NB4 (cell line): ENCODE results near the gene EFCC1.

Source experiments
- DNase-seq: peaks from one replicate; pipeline ENCODE4 v3.0.0; 2010; ENCODE audit warnings: low read depth
- H3K4me3 ChIP-seq: one replicate; pipeline ENCODE4 v1.5.1; 2011; ENCODE audit warnings: mild to moderate bottlenecking, low read depth, low read length, moderate library complexity
- MYC ChIP-seq: IDR thresholded peaks from 2 replicates; pipeline ENCODE4 v1.6.1; 2011; ENCODE audit warnings: low read depth, low read length
- POLR2A ChIP-seq: IDR thresholded peaks from 2 replicates; pipeline ENCODE4 v1.6.1; 2011; ENCODE audit warnings: mild to moderate bottlenecking; ENCODE audit not compliant: insufficient read length; ENCODE audit errors: extremely low read depth
- TF ChIP-seq, protein P1 (sequence below): IDR thresholded peaks from one replicate; pipeline ENCODE4 v1.5.1; 2012; ENCODE audit warnings: low read depth, low read length
- TF ChIP-seq, protein P2 (sequence below): IDR thresholded peaks from 2 replicates; pipeline ENCODE4 v1.6.1; 2011; ENCODE audit warnings: low read depth, low read length

EFCC1 gene

GRCh38 chr3:129059311-129059958 is 58.3 kb downstream of the EFCC1 start:
- TF ChIP-seq MYC (no peak), POLR2A (no peak)
- TF ChIP-seq, protein P1, sequence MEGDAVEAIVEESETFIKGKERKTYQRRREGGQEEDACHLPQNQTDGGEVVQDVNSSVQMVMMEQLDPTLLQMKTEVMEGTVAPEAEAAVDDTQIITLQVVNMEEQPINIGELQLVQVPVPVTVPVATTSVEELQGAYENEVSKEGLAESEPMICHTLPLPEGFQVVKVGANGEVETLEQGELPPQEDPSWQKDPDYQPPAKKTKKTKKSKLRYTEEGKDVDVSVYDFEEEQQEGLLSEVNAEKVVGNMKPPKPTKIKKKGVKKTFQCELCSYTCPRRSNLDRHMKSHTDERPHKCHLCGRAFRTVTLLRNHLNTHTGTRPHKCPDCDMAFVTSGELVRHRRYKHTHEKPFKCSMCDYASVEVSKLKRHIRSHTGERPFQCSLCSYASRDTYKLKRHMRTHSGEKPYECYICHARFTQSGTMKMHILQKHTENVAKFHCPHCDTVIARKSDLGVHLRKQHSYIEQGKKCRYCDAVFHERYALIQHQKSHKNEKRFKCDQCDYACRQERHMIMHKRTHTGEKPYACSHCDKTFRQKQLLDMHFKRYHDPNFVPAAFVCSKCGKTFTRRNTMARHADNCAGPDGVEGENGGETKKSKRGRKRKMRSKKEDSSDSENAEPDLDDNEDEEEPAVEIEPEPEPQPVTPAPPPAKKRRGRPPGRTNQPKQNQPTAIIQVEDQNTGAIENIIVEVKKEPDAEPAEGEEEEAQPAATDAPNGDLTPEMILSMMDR, result no peak
- TF ChIP-seq, protein P2, sequence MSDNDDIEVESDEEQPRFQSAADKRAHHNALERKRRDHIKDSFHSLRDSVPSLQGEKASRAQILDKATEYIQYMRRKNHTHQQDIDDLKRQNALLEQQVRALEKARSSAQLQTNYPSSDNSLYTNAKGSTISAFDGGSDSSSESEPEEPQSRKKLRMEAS, result no peak
- no peak overlapping the region for H3K4me3 ChIP-seq
- no peak for DNase-seq

- TF ChIP-seq POLR2A (no peak), MYC (no peak)
- TF ChIP-seq, protein P1, result no peak
- TF ChIP-seq, protein P2, result no peak
- no peak within 1 kb of the TSS for H3K4me3 ChIP-seq
- no peak for DNase-seq
Measured at GRCh38 chr3:129060276-129061022, 59.3 kb downstream of the EFCC1 start, which contains the start of gene GP9. Gene GP9 (plus strand): TSS chr3:129060779. CDS start chr3:129061740, 961 bp downstream.

GRCh38 chr3:129061023-129061887 is 60.2 kb downstream of the EFCC1 start:
- no peak for DNase-seq
- H3K4me3 ChIP-seq, result no peak overlapping the region
- TF ChIP-seq MYC (no peak), POLR2A (no peak)
- TF ChIP-seq, protein P1, result no peak
- TF ChIP-seq, protein P2, result no peak

DNA sequence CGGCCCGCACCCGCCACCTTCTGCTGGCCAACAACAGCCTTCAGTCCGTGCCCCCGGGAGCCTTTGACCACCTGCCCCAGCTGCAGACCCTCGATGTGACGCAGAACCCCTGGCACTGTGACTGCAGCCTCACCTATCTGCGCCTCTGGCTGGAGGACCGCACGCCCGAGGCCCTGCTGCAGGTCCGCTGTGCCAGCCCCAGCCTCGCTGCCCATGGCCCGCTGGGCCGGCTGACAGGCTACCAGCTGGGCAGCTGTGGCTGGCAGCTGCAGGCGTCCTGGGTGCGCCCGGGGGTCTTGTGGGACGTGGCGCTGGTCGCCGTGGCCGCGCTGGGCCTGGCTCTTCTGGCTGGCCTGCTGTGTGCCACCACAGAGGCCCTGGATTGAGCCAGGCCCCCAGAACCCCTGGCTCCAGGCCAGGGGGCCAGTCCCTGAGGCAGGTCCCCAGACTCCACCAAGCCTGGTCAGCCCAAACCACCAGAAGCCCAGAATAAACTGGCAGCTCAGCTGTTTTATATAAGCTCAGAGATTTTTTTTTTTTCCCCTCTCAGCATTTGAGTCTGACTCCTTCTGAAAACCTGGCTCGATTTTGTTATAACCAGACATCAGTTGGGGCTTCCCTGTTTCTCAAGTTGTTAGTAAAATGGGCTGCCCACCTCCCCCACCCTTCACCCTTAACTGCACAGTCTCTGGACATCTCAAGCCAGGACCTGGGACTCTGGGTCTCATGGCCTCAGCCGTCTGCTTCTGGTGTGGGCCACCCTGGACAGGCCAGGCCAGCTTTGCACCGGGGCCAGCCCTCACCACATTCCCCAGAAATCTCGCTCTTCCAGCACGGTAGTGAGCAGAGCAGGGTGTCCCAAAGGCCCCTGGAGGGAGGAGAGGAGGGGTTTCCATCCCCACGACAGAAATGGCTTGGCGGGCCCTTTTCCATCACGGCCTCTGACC is 61.1 kb downstream of the EFCC1 start:
- TF ChIP-seq, protein P2, result no peak
- no peak for TF ChIP-seq POLR2A
- TF ChIP-seq, protein P1, result no peak
- no peak for TF ChIP-seq MYC
- H3K4me3 ChIP-seq, result no peak overlapping the region
- no peak for DNase-seq
